Muscle of arm (tissue), 12 donors: ENCODE results near the gene LY6G6C. TPM values are rescaled to one million over a fixed set of nuclear protein-coding genes. Genes with fewer than 3 reads are reported as not detected.

ENCODE experiments used
- DNase-seq: peaks from one replicate; pipeline ENCODE4 v3.0.0-alpha.2; 2013
- polyA plus RNA-seq, 12 donors: library from polyadenylated mRNA; unstranded; fragments of 120-200 nt; gene quantifications; one replicate each; pipeline ENCODE4 v1.2.1, GENCODE V29; 2013; ENCODE audit not compliant: insufficient read length in 12 of 12

Gene LY6G6C
- polyA plus RNA-seq, 12 donors, result 0.28 to 6.6 (median 0.63) TPM; not detected in 5

DNA sequence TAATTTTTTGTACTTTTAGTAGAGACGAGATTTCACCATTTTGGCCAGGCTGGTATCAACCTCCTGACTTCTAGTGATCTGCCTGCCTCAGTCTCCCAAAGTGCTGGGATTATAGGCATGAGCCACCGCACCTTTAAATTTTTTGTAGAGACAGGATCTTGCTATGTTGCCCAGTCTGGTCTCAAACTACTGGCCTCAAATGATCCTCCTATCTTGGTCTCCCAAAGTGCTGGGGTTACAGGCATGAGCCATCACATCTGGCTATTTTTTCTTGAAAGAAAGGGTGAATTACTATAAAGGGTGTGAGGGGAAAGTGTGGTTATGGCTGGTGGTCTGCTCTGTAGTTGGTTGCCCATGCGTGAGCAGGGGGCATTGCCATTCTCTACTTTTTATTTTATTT, 13.3 kb downstream of the LY6G6C start:
- DNase-seq, result no peak

DNA sequence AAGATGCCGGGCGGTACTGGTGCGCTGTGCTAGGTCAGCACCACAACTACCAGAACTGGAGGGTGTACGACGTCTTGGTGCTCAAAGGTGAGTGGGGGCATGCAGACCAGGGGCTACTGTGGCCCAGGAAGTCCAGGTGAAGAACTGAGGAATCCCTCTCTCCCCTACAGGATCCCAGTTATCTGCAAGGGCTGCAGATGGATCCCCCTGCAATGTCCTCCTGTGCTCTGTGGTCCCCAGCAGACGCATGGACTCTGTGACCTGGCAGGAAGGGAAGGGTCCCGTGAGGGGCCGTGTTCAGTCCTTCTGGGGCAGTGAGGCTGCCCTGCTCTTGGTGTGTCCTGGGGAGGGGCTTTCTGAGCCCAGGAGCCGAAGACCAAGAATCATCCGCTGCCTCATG, 13.8 kb downstream of the LY6G6C start:
- no peak for DNase-seq

DNA sequence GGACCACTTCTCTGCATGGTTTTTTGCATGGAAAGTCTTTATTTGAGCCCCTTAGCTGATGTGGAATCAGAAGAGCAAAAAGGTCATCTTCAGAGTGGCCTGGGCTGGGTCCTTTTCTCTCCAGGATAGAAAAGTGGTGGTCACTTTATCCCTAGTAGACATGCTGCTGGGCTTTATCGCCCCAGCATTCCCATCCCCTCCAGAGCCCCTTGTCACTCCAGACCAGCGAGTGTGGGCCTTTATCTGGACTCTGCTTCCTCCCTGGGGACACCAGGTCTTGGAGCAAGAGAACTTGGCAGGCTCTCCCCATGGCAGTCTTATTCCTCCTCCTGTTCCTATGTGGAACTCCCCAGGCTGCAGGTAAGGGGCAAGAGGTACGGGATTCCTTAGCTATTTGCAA, 14.9 kb downstream of the LY6G6C start, which contains the start of gene LY6G6F:
TSS of gene LY6G6F (plus strand) at position 268 of the 400 bp plus-strand sequence. CDS start at position 309, 41 bp downstream.
- DNase-seq, result no peak

DNA sequence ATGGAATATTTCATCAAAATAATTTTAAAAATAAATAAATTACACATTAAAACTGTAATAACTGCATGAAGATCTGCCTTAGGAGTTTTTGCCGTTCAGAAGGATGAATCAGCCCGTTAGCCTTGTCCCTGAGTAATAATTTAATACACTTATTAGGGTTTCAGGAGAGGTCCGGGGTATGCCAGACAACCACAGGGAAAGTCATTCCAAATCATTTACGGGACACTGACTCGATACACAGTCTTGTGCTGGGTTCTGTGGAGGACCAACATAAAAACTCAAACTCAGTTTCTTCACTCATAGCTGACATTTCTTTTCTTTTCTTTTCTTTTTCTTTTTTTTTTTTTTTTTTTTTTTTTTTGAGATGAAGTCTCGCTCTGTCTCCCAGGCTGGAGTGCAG, 15.6 kb downstream of the LY6G6C start:
- no peak for DNase-seq

DNA sequence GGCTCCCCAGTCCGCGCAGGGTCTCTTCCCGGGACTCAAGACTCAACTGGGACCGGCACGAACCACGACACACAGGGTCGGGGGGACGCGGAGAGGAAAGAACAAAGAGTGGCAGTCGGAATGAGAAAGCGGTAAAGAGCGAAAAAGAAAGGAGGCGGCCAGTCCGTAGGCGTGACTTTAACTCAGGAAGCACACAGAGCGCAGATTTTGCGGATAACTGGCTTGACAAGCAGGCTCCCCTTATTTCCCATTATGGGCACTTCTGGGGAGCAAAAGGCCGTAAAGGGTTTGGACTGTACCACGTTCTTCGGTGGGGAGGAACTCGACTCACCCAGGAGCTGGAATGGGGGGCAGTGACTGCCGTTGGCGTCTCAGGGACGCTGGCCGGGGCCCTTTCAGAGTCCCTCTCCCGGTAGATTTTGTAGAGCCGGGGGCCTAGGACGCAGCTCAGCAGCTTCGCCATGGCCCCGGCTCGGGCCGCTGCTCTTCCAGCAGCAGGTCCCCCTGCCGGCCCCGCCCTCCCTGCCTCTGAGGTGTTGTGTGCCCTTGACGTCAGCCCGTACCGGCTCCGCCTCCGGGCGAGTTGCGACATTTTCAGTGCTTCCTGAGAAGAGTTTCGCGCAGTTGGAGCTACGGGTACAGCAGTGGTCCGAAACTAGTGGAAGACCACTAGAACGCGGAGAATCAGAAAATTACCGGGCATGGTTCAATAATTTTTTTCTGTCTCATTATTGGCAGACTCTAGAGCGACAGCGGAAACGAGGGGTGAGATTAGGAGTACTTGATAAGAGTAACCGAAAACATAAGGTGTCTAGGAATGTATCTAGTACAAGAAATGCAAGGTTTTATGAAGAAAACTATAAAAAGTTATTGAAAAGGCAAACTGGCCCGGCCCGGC, 18.5 kb downstream of the LY6G6C start, which contains the start of gene ABHD16A:
TSS of gene ABHD16A (minus strand) at position 506 of the 898 bp plus-strand sequence. CDS start at position 463, 43 bp downstream.
- DNase-seq, result peak; percentile 99

DNA sequence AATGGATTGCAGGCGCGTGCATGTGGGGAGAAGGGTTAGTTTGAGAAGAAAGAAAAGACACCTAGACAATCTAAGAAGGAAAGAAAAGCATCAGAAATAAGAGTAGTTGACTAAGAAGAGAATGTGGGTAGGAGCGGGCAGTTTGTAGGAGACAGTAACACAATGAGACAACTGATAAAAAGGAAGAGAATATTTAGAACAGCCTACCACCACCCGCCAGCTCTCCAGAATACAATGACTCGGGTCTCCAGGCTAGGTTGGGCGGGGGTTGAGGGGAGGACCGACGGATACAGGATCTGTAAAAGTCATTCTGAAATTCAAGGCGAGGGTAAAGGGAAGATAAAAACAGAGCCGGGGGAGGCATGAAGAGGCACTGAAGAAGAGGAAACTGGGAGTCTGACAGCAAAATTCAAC, 19.1 kb downstream of the LY6G6C start:
- no peak for DNase-seq

DNA sequence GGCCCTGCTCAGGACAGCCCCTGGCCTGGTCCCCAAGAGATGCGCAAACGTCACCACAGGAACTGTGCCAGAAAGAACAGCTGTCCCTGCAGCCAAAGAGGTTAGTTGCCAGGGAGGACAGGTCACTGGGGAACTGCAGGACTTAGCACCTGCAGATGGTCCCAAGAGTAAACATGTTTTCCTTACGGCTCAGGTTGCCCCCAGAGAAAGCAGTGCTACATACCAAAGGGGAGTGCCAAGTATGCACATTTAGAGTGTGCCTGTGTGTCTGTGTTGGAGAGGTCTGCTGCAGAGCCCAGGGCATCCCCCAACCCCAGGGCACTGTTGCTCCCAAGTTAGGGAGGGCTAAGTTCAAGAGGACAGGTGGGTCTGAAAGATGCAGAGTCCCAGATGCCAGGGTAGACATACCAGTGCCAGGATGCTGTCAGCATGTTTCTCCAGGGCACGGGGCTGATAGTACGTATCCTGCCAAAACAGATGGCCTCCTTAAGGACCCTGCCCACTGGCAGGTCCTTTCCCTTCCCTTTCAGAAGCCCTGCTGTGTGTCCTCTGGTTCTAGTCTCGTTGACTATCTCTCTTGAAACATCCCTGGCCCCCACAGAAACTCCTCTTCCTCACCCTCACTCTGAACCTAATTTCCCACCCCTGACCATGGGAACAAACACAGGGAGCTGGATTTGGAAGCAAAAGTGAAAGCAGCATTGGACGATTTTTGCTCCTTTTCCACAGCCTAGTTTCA, 19.7 kb downstream of the LY6G6C start:
- DNase-seq, result peak; percentile 68

DNA sequence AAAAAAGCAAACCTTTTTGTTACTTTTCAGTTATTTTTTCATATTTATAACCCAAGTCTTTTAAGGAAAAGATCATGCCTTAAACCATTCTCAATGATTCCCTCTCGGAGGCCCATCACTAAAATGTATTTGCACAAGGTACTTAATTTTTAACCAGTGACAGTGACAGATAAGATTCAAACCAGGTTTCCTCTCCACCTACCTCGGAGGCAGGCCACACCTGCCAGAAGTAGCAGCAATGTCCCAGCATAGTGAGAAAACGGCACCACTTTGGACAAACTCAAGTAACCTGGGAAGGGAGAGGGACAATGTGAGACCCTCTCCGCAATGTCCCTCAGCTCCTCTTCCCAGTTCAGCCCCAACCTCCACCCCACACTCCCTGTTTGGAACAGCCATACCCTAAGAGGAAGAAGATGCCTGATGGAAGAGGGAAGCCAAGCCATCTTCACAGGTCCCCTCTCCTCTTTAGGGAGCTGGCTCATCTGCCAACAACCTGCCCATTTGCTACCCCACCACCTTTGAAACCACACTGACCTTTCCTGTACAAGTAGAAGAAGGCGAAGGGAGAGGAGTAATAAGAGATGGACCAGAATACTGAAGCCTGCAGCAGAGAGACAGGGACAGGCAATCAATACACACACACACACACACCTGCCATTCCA, 20.7 kb downstream of the LY6G6C start:
- DNase-seq, result no peak

DNA sequence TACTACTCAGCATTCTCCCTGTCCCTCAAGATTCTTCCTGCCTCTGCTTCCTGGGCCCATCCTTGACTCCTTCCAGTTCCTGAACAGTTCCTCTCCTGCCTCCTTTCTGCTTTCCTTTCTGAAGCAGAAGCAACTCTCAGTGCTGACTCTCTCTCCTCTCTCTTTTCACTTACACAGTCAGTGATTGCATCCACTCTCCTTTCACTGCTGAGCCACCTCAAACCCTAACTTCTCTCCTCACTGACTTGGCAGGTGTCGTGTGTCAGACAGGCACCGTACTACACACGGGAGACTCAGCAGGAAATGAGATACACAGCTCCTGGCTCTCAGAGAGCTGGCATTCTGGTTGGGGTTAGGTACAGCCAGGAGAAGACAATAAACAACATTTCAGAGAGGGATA, 24.0 kb downstream of the LY6G6C start:
- no peak for DNase-seq

DNA sequence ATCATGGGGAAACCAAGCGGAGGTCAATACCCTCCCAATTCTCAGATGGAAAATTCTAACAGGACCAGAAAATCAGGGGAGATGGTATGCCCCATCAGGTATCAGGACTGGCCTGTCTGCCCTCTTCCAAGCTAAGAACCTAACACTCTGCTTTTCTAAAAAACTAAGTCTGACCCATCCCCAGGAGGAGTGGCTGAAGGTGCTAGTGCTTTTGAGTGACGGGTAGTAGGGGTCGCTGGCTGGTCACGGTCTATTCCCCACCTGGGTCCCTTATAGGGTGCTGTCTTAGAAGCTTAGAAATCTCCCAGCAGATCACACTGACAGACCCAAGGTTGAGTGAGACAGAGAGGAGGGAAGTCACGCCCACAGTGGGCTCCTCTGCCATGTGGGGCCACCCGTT, 28.0 kb downstream of the LY6G6C start:
- no peak for DNase-seq

DNA sequence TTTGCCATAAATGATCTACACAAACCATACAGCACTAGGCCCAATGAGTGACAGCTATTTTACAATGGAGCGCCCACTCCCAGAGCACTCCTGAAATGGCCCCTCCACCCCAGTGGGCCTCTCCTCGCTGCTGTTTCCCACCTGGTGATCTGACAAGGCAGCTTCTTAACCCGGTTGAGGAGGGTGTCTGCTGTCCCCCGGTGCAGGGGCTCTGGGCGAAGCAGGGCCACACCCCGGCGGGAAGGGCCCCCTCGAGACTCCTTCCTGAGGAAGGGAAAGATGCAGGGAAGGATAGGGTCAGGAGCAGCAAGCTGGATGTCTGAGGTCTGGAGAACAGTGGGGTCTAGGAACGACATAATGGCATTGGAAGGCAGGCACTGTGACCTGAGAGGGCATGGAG, 28.7 kb downstream of the LY6G6C start:
- DNase-seq, result no peak

DNA sequence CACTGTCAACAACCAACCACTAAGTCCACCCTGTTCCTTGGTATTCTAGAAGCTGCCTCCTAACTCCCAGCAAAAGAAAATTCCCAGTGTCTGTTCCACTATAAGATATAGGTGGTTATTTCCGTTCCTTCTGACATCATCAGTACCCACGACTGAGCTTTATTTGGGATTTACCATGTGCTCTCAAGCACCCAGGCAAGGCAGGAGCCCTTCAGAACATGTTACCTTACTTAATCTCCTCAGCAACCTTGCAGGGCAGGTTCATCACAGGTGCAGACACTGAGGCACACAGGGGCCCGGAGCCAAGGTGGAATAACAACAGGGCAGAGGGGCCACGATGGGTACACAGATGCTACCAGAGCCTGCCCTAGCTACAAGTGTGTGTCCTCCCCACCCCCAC, 29.2 kb downstream of the LY6G6C start:
- no peak for DNase-seq

DNA sequence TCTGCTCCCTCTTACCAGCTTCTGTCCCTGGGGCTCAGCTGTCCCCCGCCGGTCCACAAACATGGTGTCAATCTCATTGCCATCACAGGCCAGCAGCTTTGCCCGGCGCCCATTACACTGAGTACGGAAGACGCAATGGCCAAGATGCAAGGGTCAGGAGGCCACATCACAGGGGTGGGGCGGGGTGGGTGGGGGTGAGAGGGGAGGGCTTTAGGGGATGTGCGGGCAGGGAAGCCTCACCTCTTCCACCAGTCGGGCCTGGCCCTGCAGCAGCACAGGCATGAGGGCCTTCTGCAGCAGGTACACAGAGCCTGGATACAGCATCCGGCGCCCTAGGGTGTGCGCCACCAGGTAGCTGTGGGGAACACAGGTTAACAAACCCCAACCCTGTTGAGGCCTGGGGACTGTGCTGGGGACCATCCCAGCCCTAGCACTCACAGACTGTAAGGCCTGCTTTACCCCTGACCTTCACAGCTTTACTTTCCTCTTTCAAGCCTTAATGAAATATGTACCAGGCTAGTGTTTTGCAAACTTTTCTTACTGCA, 29.9 kb downstream of the LY6G6C start:
- DNase-seq, result no peak

DNA sequence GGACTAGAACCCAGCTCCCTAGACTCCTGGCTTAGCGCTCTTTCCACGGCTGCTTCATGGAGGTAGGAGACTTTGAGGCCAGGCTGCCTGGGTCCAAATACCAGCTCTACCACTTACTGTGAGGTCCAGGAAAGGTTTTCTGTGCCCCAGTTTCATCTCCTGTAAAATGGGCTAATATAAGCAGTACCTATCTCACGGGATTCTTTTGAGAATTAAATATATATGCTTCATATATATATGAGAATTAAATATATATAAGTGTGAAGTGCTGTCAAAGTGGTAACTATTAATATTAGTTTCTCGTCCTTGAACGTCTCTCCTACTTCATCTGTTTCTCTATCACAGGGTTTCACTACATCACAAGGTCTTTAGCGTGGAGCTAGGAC, 30.5 kb downstream of the LY6G6C start:
- DNase-seq, result no peak

DNA sequence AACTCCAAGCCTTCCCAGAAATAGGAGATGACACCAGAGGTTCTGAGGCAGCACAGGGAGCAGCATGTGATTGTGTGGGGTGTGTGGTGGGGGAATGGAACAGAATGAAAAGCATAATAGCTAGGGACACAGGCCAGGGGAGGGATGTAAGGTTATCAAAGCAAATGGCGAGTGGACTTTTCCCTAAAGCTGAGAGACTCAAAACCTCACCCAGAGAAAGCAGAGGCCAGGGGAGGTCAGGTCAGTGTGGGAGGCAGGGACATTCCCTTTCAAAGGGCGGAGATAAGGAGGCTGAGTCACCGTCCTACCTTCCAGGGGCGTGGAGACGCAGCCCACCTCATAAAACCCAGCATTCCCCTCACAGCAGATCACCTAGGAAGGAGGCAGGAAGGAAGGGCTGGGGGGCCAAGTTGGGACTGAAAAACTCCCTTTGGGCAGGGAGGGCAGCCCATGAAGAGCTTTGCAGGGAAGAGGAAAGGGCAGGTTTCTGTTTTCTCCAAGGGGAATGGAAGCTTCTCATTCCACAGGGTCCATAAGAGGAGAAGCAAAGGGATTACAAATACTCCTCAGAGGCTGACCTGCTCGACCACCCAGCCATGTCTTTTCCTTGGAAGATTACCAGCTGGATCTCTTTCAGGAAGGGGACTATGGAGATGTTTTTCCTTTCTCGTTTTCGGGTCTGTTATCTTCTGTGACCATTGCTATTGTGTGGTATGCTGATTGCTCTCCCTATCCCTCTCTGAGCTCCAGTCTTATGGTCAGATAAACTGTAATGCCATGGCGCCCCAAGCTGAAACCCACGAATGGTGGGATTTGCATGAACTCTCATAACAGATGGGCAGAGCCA, 31.1 kb downstream of the LY6G6C start:
- DNase-seq, result no peak

DNA sequence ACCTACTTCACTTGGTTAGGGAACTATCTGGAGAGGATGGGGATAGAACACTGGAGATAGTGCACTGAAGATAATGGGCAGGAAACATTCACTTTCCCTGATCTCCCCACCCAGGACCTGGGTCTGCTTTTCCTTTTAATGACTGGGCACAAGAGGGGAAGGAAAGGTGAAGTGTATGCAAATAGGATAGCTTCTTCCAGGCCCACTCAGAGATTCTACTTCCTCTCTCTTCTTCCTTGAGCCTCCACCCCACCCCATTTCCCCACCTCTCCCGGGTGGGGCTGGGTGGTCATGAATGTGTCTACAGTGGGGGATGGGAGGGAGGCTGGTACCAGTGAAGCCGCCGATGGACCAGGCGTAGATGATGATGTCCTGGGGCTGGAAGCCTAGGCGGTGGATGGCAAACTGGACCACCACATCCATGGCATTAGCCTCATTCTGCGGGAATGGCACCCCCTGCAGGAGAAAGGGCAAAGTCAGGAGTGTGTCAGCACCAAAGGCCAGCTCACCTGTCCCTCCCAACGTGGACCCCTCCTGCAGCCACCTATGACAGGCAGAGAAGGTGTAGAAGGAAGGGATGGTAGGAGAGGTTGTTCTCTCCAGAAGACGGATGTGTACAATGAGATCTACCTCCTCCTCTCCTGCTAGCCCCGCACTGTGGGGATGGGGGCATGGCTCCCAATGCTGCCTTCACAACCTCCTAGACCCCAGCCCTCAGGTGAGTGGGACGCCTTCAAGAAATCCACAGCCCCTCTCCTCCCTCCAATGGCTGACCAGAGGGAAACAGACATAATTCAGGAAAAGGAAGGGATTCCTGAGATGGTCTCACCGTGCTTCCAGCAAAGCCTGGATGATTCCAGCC, 32.1 kb downstream of the LY6G6C start:
- DNase-seq, result no peak

DNA sequence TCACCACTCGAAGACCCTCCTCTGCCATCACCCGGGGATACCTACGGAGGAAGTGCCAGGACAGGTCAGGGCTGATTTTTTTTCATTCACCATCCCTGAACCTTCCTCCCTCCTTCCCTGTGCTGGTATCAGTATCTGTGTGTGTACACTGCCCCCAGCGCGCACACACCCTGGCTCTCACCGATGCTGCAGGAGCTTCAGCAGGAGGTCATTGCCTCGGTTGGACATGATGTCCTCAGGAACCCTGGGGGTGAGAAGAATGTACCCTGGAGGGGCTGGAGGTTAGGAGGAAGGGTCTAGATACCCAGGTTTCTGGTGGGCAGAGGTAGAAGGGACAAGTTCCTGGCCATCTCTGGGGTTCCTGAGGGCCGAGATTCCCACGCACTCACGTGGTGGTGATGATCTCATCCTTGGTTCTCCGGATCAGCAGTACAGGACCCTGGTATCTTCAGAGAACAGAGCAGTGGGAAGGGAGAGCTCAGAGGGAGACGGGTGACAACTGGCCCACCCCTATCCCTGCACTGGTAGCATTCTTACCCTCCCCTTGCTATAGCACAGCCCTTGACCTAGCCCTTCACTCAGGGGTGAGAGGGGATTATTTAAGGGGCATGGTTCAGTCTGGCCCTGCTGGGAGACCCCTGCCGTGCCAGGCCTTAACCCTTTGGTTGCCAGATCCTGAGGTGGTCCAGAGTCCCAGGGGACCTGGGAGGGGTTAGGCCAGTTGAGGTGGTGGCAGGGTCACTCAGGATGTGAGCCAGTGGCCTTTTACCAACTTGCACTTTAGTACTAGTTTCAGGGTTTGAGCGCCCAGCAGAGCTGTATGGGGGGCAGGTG, 33.5 kb downstream of the LY6G6C start:
- no peak for DNase-seq

DNA sequence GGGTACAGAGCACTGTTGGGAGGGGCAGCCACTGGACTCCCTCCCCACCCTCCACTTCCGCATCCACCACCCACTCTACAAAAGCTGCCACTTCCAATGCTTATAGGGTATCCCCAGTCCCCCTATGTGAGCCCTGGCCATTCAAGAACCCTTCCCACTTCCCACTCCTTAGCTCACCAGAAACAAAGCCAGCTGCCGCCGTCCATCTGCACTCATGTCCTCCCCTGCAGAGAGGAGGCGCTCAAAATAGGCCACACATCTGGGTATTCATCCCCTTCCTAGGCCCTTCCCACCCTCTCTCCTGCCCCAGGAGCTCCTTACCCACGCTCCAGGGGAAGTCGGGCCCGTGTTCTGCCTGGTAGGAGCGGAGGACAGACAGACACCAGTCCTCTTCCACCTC, 34.2 kb downstream of the LY6G6C start:
- DNase-seq, result no peak

DNA sequence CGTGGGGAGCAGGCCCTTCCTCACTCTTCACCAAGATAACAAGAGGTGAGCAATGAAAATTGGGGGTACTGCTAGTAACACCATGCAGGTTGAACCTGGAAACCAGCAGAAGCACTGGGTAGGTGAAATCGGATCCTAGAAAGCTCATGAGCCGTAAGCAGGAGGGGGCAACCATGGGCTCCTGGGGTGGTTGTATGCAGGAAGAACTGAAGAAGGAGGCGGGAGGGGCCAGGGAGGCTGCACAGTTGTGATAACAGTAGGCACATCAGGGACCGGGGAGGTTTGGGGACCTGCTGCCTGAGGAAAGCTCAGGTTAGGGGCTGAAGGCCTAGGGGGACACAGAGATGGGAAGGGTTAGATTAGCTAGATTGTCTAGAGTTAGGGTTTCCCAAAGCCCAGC, 35.1 kb downstream of the LY6G6C start:
- no peak for DNase-seq
